K562 (cell line): ENCODE measurements around the gene NUP133. TPM values are rescaled to one million over a fixed set of nuclear protein-coding genes. Genes with fewer than 3 reads are reported as not detected.
A peak's percentile ranks its signal among the peaks of the same experiment; 100 is the strongest.

Experiments used
- CBX2 ChIP-seq: fragments of 200-600 bp; sonication (generic); IDR thresholded peaks from one replicate; pipeline ENCODE4 v1.6.1; 2012; ENCODE audit warnings: mild to moderate bottlenecking, low read length, inconsistent platforms; ENCODE audit not compliant: insufficient read depth, poor library complexity, severe bottlenecking
- E2F5 ChIP-seq: sonication (generic); formaldehyde crosslinking; IDR thresholded peaks from 2 replicates; pipeline ENCODE4 v1.8.0; 2022; ENCODE audit warnings: mild to moderate bottlenecking, missing genetic modification reagents
- FOXA1 ChIP-seq: fragments of 450-650 bp; IDR thresholded peaks from 2 replicates; pipeline ENCODE4 v1.6.1; 2016; ENCODE audit warnings: mild to moderate bottlenecking, borderline replicate concordance
- GABPB1 ChIP-seq: sonication (generic); formaldehyde crosslinking; IDR thresholded peaks from 2 replicates; pipeline ENCODE4 v1.8.0; 2022; ENCODE audit warnings: mild to moderate bottlenecking, missing genetic modification reagents
- HCFC1 ChIP-seq: IDR thresholded peaks from 2 replicates; pipeline ENCODE4 v1.6.1; 2012; ENCODE audit warnings: low read depth, low read length, improper control_type of control experiment
- JUN ChIP-seq, 2 experiments: sonication (generic) in 1 of 2; formaldehyde crosslinking in 1 of 2; IDR thresholded peaks; 2 replicates each; pipeline versions ENCODE4 v1.6.1 to v1.8.0; 2012 to 2022; ENCODE audit warnings: borderline replicate concordance in 2 of 2, mild to moderate bottlenecking in 2 of 2, improper control_type of control experiment in 1 of 2, low read depth in 1 of 2, low read length in 1 of 2, missing genetic modification reagents in 1 of 2
- NCOA4 ChIP-seq: fragments of 450-650 bp; IDR thresholded peaks from 2 replicates; pipeline ENCODE4 v1.6.1; 2018; ENCODE audit warnings: mild to moderate bottlenecking; ENCODE audit not compliant: partially characterized antibody
- NCOR1 ChIP-seq: fragments of 450-650 bp; IDR thresholded peaks from 2 replicates; pipeline ENCODE4 v1.6.1; 2016; ENCODE audit warnings: mild to moderate bottlenecking, moderate library complexity
- PHB2 ChIP-seq: fragments of 450-650 bp; IDR thresholded peaks from 2 replicates; pipeline ENCODE4 v1.6.1; 2017; ENCODE audit warnings: low read depth
- ZFP36 ChIP-seq: fragments of 150-350 bp; IDR thresholded peaks from 2 replicates; pipeline ENCODE4 v1.6.1; 2018; ENCODE audit warnings: low read length, low read depth; ENCODE audit not compliant: partially characterized antibody
- ZNF134 ChIP-seq: fragments of 250-450 bp; sonication (Bioruptor Pico); conservative IDR thresholded peaks from 2 replicates; pipeline ENCODE4 v1.4.0; 2020
- ZNF583 ChIP-seq: fragments of 250-450 bp; sonication (Bioruptor Pico); IDR thresholded peaks from 2 replicates; pipeline ENCODE4 v1.4.0; 2020
- ZZZ3 ChIP-seq: fragments of 450-650 bp; IDR thresholded peaks from 2 replicates; pipeline ENCODE4 v1.6.1; 2016; ENCODE audit warnings: antibody characterized with exemption, mild to moderate bottlenecking, moderate library complexity
- polyA plus RNA-seq, 8 experiments: library from polyadenylated mRNA; depleted of rRNA in 4 of 8; stranded (reverse) in 5 of 8; unstranded in 3 of 8; fragments of >200 nt; fragmentation: Nextera tagmentation in 2 of 8; fragmentation: Illumina TruSeq in 1 of 8; extraction: Ambion mirVana in 2 of 8; extraction: Trizol in 1 of 8; gene quantifications; 2 replicates each; pipeline versions ENCODE4 v1.2.1 to v1.2.3, GENCODE V29; 2011 to 2014; ENCODE audit warnings: inconsistent platforms in 1 of 8, missing spikeins in 1 of 8
- total RNA-seq, 7 experiments: library from RNA; depleted of rRNA in 6 of 7; stranded (reverse); fragments of >200 nt in 6 of 7; fragmentation: Illumina TruSeq in 2 of 7; extraction: Trizol in 2 of 7; gene quantifications; 2 replicates each; pipeline versions ENCODE4 v1.2.1 to v1.2.3, GENCODE V29; 2011 to 2021; ENCODE audit warnings: low replicate concordance in 1 of 7
- TF ChIP-seq, protein P1 (sequence below): fragments of 450-650 bp; IDR thresholded peaks from 2 replicates; pipeline ENCODE4 v1.6.1; 2017; ENCODE audit warnings: antibody characterized with exemption, mild to moderate bottlenecking
- TF ChIP-seq, protein P2 (sequence below): fragments of 450-650 bp; formaldehyde crosslinking; IDR thresholded peaks from 2 replicates; pipeline ENCODE4 v1.4.0; 2020; ENCODE audit warnings: mild to moderate bottlenecking, moderate library complexity
- TF ChIP-seq, protein P3 (sequence below): sonication (generic); formaldehyde crosslinking; IDR thresholded peaks from 2 replicates; pipeline ENCODE4 v1.8.1; 2022; ENCODE audit warnings: missing genetic modification reagents
- TF ChIP-seq, protein P4 (sequence below), 3 experiments: IDR thresholded peaks in 2 of 3; conservative IDR thresholded peaks in 1 of 3; 2 replicates each; pipeline ENCODE4 v1.5.1; 2011 to 2012; ENCODE audit warnings: low read length in 3 of 3, mild to moderate bottlenecking in 3 of 3, control low read depth in 2 of 3, improper control_type of control experiment in 1 of 3, inconsistent platforms in 1 of 3, low read depth in 1 of 3, mixed read lengths in 1 of 3, moderate library complexity in 1 of 3; ENCODE audit not compliant: insufficient read depth in 2 of 3

NUP133 gene
- total and polyA plus RNA-seq, 9 of the 15 experiments (the other 6 are each of a cell fraction or from before 2014, with no cell fraction given): 21.7 to 85.1 (median 61.3) TPM

DNA sequence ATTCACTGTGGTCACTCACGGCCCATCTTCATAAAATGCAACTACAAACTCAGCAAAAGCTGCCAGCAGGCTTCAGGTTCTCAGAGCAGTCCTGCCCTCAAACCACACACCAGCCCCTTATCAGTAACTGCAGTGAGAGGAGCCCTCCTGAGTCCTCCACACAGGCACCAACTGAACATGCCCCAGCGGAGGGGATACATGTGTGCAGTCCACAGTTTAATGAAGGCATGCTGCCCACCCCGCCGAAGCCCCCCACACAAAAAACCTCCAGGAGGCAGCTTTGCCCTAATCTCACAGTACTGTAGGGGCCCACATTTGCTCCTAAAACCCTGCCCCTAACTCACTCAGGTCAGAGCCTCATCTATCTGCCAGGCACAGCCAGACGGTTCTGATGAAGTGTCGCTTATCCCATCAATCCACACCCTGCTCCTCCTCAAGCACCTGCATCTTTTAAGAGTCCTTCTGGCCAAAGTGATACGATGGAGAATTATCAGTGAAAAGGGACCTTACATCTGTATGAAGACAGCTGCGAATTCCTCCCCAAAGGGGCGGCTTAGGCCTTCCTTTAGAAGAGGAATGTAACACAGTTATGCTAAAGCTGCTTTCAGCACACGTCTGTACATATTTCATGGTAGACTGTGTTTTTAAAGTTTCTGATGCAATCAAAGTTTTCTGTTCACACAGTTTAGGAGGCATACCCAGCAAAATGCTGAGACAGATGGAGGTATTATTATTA, 46.9 kb upstream of the NUP133 start (continued):
- TF ChIP-seq HCFC1 (no peak), NCOR1 (peak; percentile 100), JUN (IDR thresholded peaks at IDR 0.05; ENCODE audit: borderline replicate concordance, low read depth, low read length) (0 out of 2 replicates have a peak, but pooled peaks have one; percentile 20), JUN (CRISPR knock-in tag; IDR thresholded peaks at IDR 0.05; ENCODE audit: borderline replicate concordance) (0 out of 2 replicates have a peak, but pooled peaks have one; percentile 17), NCOA4 (peak; percentile 90), ZNF583 (CRISPR knock-in tag) (no peak), PHB2 (peak; percentile 100), FOXA1 (no peak), ZZZ3 (peak; percentile 50; the same call in 1 of the 2 replicates), ZNF134 (CRISPR knock-in tag) (0 out of 2 replicates have a peak, but pooled peaks have one; percentile 12), E2F5 (CRISPR knock-in tag) (no peak), ZFP36 (peak; percentile 32), CBX2 (no peak), GABPB1 (CRISPR knock-in tag) (peak; percentile 48; the same call in 1 of the 2 replicates)
- TF ChIP-seq, protein P1, sequence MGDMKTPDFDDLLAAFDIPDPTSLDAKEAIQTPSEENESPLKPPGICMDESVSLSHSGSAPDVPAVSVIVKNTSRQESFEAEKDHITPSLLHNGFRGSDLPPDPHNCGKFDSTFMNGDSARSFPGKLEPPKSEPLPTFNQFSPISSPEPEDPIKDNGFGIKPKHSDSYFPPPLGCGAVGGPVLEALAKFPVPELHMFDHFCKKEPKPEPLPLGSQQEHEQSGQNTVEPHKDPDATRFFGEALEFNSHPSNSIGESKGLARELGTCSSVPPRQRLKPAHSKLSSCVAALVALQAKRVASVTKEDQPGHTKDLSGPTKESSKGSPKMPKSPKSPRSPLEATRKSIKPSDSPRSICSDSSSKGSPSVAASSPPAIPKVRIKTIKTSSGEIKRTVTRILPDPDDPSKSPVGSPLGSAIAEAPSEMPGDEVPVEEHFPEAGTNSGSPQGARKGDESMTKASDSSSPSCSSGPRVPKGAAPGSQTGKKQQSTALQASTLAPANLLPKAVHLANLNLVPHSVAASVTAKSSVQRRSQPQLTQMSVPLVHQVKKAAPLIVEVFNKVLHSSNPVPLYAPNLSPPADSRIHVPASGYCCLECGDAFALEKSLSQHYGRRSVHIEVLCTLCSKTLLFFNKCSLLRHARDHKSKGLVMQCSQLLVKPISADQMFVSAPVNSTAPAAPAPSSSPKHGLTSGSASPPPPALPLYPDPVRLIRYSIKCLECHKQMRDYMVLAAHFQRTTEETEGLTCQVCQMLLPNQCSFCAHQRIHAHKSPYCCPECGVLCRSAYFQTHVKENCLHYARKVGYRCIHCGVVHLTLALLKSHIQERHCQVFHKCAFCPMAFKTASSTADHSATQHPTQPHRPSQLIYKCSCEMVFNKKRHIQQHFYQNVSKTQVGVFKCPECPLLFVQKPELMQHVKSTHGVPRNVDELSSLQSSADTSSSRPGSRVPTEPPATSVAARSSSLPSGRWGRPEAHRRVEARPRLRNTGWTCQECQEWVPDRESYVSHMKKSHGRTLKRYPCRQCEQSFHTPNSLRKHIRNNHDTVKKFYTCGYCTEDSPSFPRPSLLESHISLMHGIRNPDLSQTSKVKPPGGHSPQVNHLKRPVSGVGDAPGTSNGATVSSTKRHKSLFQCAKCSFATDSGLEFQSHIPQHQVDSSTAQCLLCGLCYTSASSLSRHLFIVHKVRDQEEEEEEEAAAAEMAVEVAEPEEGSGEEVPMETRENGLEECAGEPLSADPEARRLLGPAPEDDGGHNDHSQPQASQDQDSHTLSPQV: peak; percentile 57; the same call in 1 of the 2 replicates
- TF ChIP-seq, protein P2, sequence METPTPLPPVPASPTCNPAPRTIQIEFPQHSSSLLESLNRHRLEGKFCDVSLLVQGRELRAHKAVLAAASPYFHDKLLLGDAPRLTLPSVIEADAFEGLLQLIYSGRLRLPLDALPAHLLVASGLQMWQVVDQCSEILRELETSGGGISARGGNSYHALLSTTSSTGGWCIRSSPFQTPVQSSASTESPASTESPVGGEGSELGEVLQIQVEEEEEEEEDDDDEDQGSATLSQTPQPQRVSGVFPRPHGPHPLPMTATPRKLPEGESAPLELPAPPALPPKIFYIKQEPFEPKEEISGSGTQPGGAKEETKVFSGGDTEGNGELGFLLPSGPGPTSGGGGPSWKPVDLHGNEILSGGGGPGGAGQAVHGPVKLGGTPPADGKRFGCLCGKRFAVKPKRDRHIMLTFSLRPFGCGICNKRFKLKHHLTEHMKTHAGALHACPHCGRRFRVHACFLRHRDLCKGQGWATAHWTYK (CRISPR knock-in tag): no peak
- TF ChIP-seq, protein P3, sequence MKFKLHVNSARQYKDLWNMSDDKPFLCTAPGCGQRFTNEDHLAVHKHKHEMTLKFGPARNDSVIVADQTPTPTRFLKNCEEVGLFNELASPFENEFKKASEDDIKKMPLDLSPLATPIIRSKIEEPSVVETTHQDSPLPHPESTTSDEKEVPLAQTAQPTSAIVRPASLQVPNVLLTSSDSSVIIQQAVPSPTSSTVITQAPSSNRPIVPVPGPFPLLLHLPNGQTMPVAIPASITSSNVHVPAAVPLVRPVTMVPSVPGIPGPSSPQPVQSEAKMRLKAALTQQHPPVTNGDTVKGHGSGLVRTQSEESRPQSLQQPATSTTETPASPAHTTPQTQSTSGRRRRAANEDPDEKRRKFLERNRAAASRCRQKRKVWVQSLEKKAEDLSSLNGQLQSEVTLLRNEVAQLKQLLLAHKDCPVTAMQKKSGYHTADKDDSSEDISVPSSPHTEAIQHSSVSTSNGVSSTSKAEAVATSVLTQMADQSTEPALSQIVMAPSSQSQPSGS (CRISPR knock-in tag): no peak
- TF ChIP-seq, protein P4, sequence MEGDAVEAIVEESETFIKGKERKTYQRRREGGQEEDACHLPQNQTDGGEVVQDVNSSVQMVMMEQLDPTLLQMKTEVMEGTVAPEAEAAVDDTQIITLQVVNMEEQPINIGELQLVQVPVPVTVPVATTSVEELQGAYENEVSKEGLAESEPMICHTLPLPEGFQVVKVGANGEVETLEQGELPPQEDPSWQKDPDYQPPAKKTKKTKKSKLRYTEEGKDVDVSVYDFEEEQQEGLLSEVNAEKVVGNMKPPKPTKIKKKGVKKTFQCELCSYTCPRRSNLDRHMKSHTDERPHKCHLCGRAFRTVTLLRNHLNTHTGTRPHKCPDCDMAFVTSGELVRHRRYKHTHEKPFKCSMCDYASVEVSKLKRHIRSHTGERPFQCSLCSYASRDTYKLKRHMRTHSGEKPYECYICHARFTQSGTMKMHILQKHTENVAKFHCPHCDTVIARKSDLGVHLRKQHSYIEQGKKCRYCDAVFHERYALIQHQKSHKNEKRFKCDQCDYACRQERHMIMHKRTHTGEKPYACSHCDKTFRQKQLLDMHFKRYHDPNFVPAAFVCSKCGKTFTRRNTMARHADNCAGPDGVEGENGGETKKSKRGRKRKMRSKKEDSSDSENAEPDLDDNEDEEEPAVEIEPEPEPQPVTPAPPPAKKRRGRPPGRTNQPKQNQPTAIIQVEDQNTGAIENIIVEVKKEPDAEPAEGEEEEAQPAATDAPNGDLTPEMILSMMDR (IDR thresholded peaks at IDR 0.05 in 2 of 3, conservative IDR thresholded peaks at IDR 0.05 in 1 of 3; ENCODE audit: insufficient read depth in 2 of 3, low read depth in 1 of 3, low read length in 3 of 3): peak in 1 of 3 experiments; percentile 8; a peak in 1 of 6 replicates
